GM12872 (cell line): ENCODE results near the gene SH3GLB2.

Experiments
- TF ChIP-seq, protein P1 (sequence below): IDR thresholded peaks from 3 replicates; pipeline ENCODE4 v1.5.1; 2011; ENCODE audit warnings: low read depth, mild to moderate bottlenecking, low read length, moderate library complexity; ENCODE audit not compliant: insufficient read depth

SH3GLB2 gene

DNA sequence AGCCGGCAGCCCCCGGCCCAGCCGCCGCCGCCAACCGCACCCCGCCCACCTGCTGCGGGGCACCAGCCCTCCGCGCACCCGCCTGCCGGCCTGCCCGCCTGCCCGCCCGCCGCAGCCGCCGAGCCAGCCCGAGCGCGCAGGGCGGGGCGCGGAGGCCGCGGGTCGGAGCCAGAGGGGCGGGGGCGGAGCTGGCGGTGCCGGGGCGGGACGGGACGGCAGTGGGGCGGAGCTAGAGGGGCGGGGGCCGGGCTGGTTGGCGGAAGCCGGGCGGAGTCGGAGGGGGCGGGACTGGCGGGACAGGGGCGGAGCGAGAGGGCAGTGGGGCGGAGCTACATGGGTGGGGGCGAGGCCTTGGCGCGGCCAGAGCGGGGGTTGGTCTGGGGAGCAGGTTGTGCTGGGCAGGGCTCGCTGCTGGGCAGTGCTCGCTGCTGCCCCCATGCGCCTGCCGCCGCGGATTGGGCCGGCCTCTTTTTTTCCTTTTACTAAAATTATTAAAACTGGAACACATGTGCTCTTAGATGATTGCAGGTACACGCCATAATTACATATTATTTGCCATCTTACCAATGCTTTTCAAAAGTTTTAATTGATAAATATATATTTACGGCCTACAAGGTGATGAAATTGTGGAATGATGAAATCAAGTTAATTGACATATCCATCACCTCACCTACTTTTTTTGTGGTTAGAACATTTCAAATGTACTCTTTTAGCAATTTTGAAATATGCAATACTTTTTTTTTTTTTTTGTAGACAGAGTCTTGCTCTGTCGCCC lies at the start of gene SH3GLB2:
TSS of gene SH3GLB2 (minus strand) at position 140 of the 775 bp plus-strand sequence. CDS start 177 bp downstream, outside the sequence.
- TF ChIP-seq, protein P1, sequence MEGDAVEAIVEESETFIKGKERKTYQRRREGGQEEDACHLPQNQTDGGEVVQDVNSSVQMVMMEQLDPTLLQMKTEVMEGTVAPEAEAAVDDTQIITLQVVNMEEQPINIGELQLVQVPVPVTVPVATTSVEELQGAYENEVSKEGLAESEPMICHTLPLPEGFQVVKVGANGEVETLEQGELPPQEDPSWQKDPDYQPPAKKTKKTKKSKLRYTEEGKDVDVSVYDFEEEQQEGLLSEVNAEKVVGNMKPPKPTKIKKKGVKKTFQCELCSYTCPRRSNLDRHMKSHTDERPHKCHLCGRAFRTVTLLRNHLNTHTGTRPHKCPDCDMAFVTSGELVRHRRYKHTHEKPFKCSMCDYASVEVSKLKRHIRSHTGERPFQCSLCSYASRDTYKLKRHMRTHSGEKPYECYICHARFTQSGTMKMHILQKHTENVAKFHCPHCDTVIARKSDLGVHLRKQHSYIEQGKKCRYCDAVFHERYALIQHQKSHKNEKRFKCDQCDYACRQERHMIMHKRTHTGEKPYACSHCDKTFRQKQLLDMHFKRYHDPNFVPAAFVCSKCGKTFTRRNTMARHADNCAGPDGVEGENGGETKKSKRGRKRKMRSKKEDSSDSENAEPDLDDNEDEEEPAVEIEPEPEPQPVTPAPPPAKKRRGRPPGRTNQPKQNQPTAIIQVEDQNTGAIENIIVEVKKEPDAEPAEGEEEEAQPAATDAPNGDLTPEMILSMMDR, result peak; percentile 80

- TF ChIP-seq, protein P1, result no peak
Measured at GRCh38 chr9:129077236-129077635, 49.1 kb upstream of the SH3GLB2 start.

DNA sequence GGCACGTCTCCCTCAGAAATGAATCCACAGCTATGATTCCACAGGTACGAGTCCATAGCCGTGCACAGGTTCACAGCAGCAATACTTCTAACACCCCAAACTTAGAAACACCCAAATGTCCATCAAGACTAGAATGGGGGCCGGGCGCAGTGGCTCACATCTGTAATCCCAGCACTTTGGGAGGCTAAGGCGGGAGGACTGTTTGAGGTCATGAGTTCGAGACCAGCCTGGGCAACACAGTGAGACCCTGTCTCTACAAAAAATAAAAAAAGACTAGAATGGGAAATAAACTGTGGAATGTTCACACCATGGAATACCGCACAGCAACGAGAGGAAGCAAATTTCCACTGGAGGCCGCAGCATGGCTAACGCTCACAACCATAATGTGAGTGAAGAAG lies 48.5 kb upstream of the SH3GLB2 start:
- TF ChIP-seq, protein P1, result no peak

DNA sequence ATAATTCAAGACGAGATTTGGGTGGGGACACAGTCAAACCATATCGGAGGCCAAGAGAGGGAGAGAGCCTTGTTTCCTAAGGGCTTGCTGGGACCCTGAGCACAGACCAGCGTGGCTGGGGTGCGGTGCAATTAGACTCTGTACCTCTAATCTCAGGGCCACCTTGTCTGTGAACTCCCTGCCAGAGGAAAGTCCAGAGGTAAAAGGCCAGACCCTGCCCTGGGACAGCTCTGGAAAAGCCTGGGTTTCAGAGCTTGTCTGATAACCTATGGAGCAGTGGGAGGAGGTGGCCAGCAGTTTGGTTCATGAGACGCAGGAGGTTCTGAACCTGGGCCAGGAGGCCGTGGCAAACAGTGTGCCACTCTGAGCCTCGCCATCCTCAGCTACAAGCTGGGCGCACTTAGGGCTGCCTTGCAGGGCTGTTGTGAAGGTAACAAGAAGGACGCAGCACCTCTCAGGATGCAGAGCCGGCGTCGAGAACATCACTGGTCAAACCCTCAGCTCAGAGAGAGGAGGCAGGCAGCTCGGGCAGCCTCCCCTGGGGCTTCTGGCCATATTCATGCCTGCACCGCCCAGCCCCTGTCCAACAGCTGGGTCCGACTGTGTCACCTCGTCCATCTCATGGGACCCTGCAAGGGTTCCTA lies 48.0 kb upstream of the SH3GLB2 start:
- TF ChIP-seq, protein P1, result no peak

DNA sequence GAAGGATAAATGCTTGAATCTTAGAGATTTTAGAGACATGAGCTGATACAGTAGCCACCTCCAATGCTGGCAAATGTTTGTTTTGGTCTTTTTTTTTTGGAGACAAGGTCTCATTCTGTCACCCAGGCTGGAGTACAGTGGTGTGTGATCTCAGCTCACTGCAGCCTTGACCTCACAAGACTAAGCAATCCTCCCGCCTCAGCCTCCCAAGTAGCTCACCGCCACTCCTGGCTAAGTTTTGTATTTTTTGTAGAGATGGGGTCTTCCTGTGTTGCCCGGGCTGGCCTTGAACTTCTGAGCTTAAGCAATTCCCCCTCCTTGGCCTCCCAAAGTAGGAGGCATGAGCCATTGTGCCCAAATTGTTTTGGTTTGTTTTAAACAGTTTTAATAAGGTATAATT lies 46.0 kb upstream of the SH3GLB2 start:
- TF ChIP-seq, protein P1, result no peak

- TF ChIP-seq, protein P1, result no peak
Measured at GRCh38 chr9:129073404-129073803, 45.3 kb upstream of the SH3GLB2 start.

DNA sequence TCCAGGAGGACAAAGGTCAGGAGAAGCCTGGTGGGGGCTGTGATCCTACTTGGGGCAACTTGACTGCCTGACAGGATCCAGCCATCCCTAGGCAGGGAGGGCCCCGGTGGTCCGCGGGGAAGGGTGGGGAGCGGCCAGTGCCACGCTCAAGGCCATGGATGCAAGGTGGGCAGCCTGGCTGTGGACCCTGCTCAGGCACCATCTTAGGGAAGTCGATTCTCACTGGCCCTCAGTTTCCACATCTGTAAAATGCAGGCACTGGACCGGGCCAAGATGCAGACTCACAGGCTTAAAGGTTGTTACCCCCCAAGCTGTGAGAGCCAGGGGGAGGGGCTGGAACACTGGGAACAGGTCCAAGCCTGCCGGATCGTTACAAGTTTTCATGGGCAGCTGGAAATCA lies 44.0 kb upstream of the SH3GLB2 start:
- TF ChIP-seq, protein P1, result no peak
